Progenitor cell of endocrine pancreas (in vitro differentiated cells): ENCODE measurements around the gene OLFML3. TPM values are rescaled to one million over a fixed set of nuclear protein-coding genes. Genes with fewer than 3 reads are reported as not detected.

Source experiments
- DNase-seq: peaks from one replicate; pipeline ENCODE4 v3.0.0; 2021; ENCODE audit warnings: low spot score; ENCODE audit not compliant: unreplicated experiment
- H3K27ac Mint-ChIP-seq: 2 replicates; pipeline ENCODE4 v1.8.0; 2021; ENCODE audit warnings: mild to moderate bottlenecking, moderate library complexity, mixed read lengths
- H3K27me3 Mint-ChIP-seq: 2 replicates; pipeline ENCODE4 v1.8.0; 2021; ENCODE audit warnings: mixed read lengths
- H3K36me3 Mint-ChIP-seq: 2 replicates; pipeline ENCODE4 v1.8.0; 2022; ENCODE audit warnings: mixed read lengths; ENCODE audit not compliant: insufficient read depth
- H3K4me1 Mint-ChIP-seq: 2 replicates; pipeline ENCODE4 v1.8.0; 2021; ENCODE audit warnings: low read depth, mixed read lengths
- H3K4me3 Mint-ChIP-seq: 2 replicates; pipeline ENCODE4 v1.8.0; 2021; ENCODE audit warnings: low read depth, mild to moderate bottlenecking, moderate library complexity, mixed read lengths
- H3K9me3 Mint-ChIP-seq: 2 replicates; pipeline ENCODE4 v1.8.0; 2021; ENCODE audit warnings: low read depth, mixed read lengths
- CTCF ChIP-seq: fragments of 200-600 bp; sonication (generic); IDR thresholded peaks from one replicate; pipeline ENCODE4 v1.5.0; 2021; ENCODE audit warnings: antibody characterized with exemption, mild to moderate bottlenecking; ENCODE audit not compliant: unreplicated experiment
- total RNA-seq: library from RNA; stranded (reverse); gene quantifications from 2 replicates; pipeline ENCODE4 v1.2.1, GENCODE V29; 2021

The OLFML3 gene
- total RNA-seq, 1 donor from 2014 or later, result 12.9 TPM

- Mint-ChIP-seq H3K9me3 (no peaks in the 10 kb centered on the region), H3K4me1 (peaks cover 6% of the 10 kb centered on the region), H3K4me3 (no peak overlapping the region), H3K27ac (no peak overlapping the region), H3K36me3 (no peaks in the 10 kb centered on the region), H3K27me3 (peaks cover 4% of the 10 kb centered on the region)
- DNase-seq, result no peak
- TF ChIP-seq CTCF, result no peak
Observed at GRCh38 chr1:114025609-114026401, 46.5 kb downstream of the OLFML3 start.

GRCh38 chr1:114026797-114027196, 47.5 kb downstream of the OLFML3 start:
- no peaks in the 10 kb centered on the region for H3K9me3 Mint-ChIP-seq
- peaks cover under 1% of the 10 kb centered on the region for H3K4me1 Mint-ChIP-seq
- no peaks in the 10 kb centered on the region for H3K36me3 Mint-ChIP-seq
- H3K4me3 Mint-ChIP-seq, result no peak overlapping the region
- H3K27me3 Mint-ChIP-seq, result peaks cover 4% of the 10 kb centered on the region
- no peak overlapping the region for H3K27ac Mint-ChIP-seq
- no peak for DNase-seq
- TF ChIP-seq CTCF, result no peak

Other genes starting within 250 kb of the OLFML3 start
- gene PHTF1, start 220.0 kb upstream of the OLFML3 start, total RNA-seq, result 51.3 and 51.9 TPM in 2 replicates
- 25.9 and 29.1 TPM in 2 replicates for gene RSBN1, start 167.0 kb upstream of the OLFML3 start, total RNA-seq
- not detected in 2 replicates for gene PTPN22, start 107.8 kb upstream of the OLFML3 start, total RNA-seq
- gene BCL2L15, start 91.9 kb upstream of the OLFML3 start, total RNA-seq, result 0.16 and 0.67 TPM in 2 replicates
- gene AP4B1, start 74.7 kb upstream of the OLFML3 start, total RNA-seq, result 20.2 and 23.4 TPM in 2 replicates
- 9.9 and 10.2 TPM in 2 replicates for gene DCLRE1B, start 74.1 kb upstream of the OLFML3 start, total RNA-seq
- gene HIPK1, start 50.1 kb upstream of the OLFML3 start, total RNA-seq, result 52.4 and 54.2 TPM in 2 replicates
- 0.98 and 1.2 TPM in 2 replicates for gene SYT6, start 174.4 kb downstream of the OLFML3 start, total RNA-seq